Measurements from ENCODE around the gene AEBP1. TPM values are rescaled to one million over a fixed set of nuclear protein-coding genes. Genes with fewer than 3 reads are reported as not detected.

Gene AEBP1
- total RNA-seq, 1 donor from 2014 or later, result 65.0 TPM

DNA sequence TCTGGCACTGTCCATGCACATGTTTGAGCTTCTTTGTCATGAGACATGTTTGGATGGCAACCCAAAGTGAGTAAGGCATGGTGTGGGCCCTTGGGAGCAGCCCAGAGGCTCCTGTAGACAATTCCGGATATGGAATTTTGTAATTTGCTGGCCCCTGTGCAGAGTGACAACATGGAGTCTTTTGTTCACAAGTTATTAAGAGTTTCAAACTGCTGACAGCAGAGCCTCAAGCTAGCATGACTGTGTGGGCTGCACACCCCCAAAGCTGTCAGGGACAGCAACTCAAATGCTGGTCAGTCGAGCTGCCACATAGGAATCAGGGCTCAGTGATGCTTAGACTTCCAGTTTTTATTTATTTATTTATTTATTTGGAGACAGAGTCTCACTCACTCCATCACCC is 44.0 kb downstream of the AEBP1 start:
- DNase-seq (ENCODE audit: low read depth) (no peak), FAIRE-seq (no peak)
- Histone ChIP-seq H3K9ac (ENCODE audit: low read length) (no peak overlapping the region), H3K36me3 (ENCODE audit: insufficient read depth, low read length) (no peaks in the 10 kb centered on the region), H3K4me2 (ENCODE audit: low read length) (no peak overlapping the region), H3K79me2 (ENCODE audit: insufficient read depth, low read length) (no peaks in the 10 kb centered on the region), H3K27ac (ENCODE audit: low read depth, low read length) (no peak overlapping the region), H3K4me3 (ENCODE audit: insufficient read depth, low read depth, low read length) (no peak overlapping the region), H3K9me3 (ENCODE audit: insufficient read depth, low read depth, low read length) (no peaks in the 10 kb centered on the region), H2AFZ (ENCODE audit: low read depth, low read length) (no peak overlapping the region), H4K20me1 (ENCODE audit: insufficient read depth, low read length) (no peaks in the 10 kb centered on the region), H3K27me3 (ENCODE audit: insufficient read depth, low read length) (peaks cover 5% of the 10 kb centered on the region), H3K4me1 (ENCODE audit: insufficient read depth, low read length) (peaks cover 6% of the 10 kb centered on the region)
- Mint-ChIP-seq H3K4me1 (ENCODE audit: low read depth, unreplicated experiment) (no peaks in the 10 kb centered on the region), H3K9me3 (ENCODE audit: unreplicated experiment) (peaks cover 2% of the 10 kb centered on the region), H3K27ac (ENCODE audit: unreplicated experiment) (no peak overlapping the region), H3K4me3 (ENCODE audit: unreplicated experiment) (no peak overlapping the region), H3K36me3 (ENCODE audit: low read depth, unreplicated experiment) (no peaks in the 10 kb centered on the region), H3K27me3 (ENCODE audit: low read depth, unreplicated experiment) (peaks cover 57% of the 10 kb centered on the region)
- TF ChIP-seq EZH2 (IDR thresholded peaks at IDR 0.05; ENCODE audit: insufficient read depth, low read length), result no peak
- TF ChIP-seq, protein P1, sequence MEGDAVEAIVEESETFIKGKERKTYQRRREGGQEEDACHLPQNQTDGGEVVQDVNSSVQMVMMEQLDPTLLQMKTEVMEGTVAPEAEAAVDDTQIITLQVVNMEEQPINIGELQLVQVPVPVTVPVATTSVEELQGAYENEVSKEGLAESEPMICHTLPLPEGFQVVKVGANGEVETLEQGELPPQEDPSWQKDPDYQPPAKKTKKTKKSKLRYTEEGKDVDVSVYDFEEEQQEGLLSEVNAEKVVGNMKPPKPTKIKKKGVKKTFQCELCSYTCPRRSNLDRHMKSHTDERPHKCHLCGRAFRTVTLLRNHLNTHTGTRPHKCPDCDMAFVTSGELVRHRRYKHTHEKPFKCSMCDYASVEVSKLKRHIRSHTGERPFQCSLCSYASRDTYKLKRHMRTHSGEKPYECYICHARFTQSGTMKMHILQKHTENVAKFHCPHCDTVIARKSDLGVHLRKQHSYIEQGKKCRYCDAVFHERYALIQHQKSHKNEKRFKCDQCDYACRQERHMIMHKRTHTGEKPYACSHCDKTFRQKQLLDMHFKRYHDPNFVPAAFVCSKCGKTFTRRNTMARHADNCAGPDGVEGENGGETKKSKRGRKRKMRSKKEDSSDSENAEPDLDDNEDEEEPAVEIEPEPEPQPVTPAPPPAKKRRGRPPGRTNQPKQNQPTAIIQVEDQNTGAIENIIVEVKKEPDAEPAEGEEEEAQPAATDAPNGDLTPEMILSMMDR (IDR thresholded peaks at IDR 0.05; ENCODE audit: insufficient read depth, low read depth, low read length), result no peak

DNA sequence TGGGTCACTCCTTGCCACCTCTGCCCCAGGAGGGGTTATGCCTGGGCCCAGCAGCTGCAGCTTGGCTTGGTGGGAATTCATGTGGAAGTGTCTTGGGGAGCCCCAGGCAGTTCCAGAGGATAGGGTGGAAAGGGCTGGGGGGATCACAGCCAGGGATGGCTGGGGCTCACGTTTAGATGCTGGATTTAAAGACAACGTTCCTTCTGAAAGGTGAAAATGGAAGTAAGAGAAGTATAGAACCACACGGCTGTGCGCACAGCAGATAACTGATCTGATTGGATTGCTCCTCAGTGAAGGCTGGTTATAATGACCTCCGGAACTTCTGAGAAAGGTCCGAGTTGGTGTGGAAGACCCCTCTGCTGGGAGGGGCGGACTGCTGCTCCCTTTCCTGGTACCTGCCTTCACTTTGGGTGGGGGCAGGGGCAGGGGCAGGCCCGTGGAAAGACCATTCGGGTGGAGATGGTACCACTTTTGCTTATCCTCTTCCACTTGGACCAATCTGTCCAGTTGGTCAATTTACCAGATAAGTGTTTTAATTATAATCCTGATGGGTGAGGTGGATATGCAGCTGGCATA is 44.9 kb downstream of the AEBP1 start:
- H3K27ac Mint-ChIP-seq (ENCODE audit: unreplicated experiment), result no peak overlapping the region
- Histone ChIP-seq H3K4me3 (ENCODE audit: insufficient read depth, low read depth, low read length) (no peak overlapping the region), H4K20me1 (ENCODE audit: insufficient read depth, low read length) (no peaks in the 10 kb centered on the region), H3K36me3 (ENCODE audit: insufficient read depth, low read length) (no peaks in the 10 kb centered on the region), H3K4me1 (ENCODE audit: insufficient read depth, low read length) (peaks cover 6% of the 10 kb centered on the region), H3K79me2 (ENCODE audit: insufficient read depth, low read length) (no peaks in the 10 kb centered on the region), H3K4me2 (ENCODE audit: low read length) (no peak overlapping the region), H3K9ac (ENCODE audit: low read length) (no peak overlapping the region), H3K9me3 (ENCODE audit: insufficient read depth, low read depth, low read length) (no peaks in the 10 kb centered on the region), H3K27me3 (ENCODE audit: insufficient read depth, low read length) (peaks cover 5% of the 10 kb centered on the region), H2AFZ (ENCODE audit: low read depth, low read length) (no peak overlapping the region), H3K27ac (ENCODE audit: low read depth, low read length) (no peak overlapping the region)
- FAIRE-seq (no peak), DNase-seq (ENCODE audit: low read depth) (no peak)
- peaks cover 2% of the 10 kb centered on the region for H3K9me3 Mint-ChIP-seq (ENCODE audit: unreplicated experiment)
- peaks cover 49% of the 10 kb centered on the region for H3K27me3 Mint-ChIP-seq (ENCODE audit: low read depth, unreplicated experiment)
- H3K4me3 Mint-ChIP-seq (ENCODE audit: unreplicated experiment), result no peak overlapping the region
- H3K4me1 Mint-ChIP-seq (ENCODE audit: low read depth, unreplicated experiment), result no peaks in the 10 kb centered on the region
- H3K36me3 Mint-ChIP-seq (ENCODE audit: low read depth, unreplicated experiment), result no peaks in the 10 kb centered on the region
- TF ChIP-seq, protein P1 (IDR thresholded peaks at IDR 0.05; ENCODE audit: insufficient read depth, low read depth, low read length), result no peak
- TF ChIP-seq EZH2 (IDR thresholded peaks at IDR 0.05; ENCODE audit: insufficient read depth, low read length), result no peak

Measured in astrocyte (in vitro differentiated cells and primary cell).